T-helper 17 cell (primary cell): ENCODE measurements around the gene DUS3L. TPM values are rescaled to one million over a fixed set of nuclear protein-coding genes. Genes with fewer than 3 reads are reported as not detected.
A peak's percentile ranks its signal among the peaks of the same experiment; 100 is the strongest.

Source experiments
- ATAC-seq: fragments of 150-1000 bp; cut with Tn5 transposase; 2 replicates; pipeline ENCODE4 v1.10.0; 2021; ENCODE audit warnings: mild to moderate bottlenecking, moderate library complexity
- DNase-seq, 3 donors: peaks; one replicate each; pipeline versions ENCODE4 v3.0.0 to v3.0.0-alpha.2; 2020 to 2021
- H3K9me3 ChIP-seq: one replicate; pipeline ENCODE4 v1.7.0; 2013; ENCODE audit warnings: low read length, mild to moderate bottlenecking; ENCODE audit not compliant: control insufficient read depth, poor library complexity, severe bottlenecking
- H3K27ac Mint-ChIP-seq: one replicate; pipeline ENCODE4 v1.8.0; 2022; ENCODE audit warnings: mild to moderate bottlenecking, moderate library complexity, mixed read lengths
- H3K27me3 Mint-ChIP-seq: one replicate; pipeline ENCODE4 v1.8.0; 2022; ENCODE audit warnings: mixed read lengths
- H3K36me3 Mint-ChIP-seq: one replicate; pipeline ENCODE4 v1.8.0; 2022; ENCODE audit warnings: low read depth, mixed read lengths
- H3K4me1 Mint-ChIP-seq: one replicate; pipeline ENCODE4 v1.8.0; 2022; ENCODE audit warnings: mild to moderate bottlenecking, mixed read lengths
- H3K4me3 Mint-ChIP-seq: one replicate; pipeline ENCODE4 v1.8.0; 2022; ENCODE audit warnings: mild to moderate bottlenecking, moderate library complexity, mixed read lengths
- total RNA-seq, 4 donors: library from RNA in 2 of 4; stranded (reverse) in 2 of 4; gene quantifications; one replicate each; pipeline ENCODE4 v1.2.3 and lab custom pipeline; 2022 to 2026

The DUS3L gene
- total RNA-seq = 100 to 1,000 TPM; 128 to 131 TPM
- total RNA-seq (lab: John Stamatoyannopoulos, UW) = 33.7 to 41.4 reads per million in 2 donors

GRCh38 chr19:5790559-5791520 lies at the start of gene DUS3L:
DUS3L (minus strand) TSS chr19:5791163; CDS start chr19:5791141, 22 bp downstream.
- Mint-ChIP-seq H3K4me3 (peak within 1 kb of the TSS; percentile 93), H3K27me3 (no peaks in the 10 kb centered on the region), H3K27ac (peak within 1 kb of the TSS; percentile 95), H3K36me3 (peaks cover 11% of the 10 kb centered on the region), H3K4me1 (peaks cover 10% of the 10 kb centered on the region)
- H3K9me3 ChIP-seq = no peaks in the 10 kb centered on the region
- peak; percentile 88 to 93 (median 89) for DNase-seq
- peak; percentile 95 for ATAC-seq

GRCh38 chr19:5839065-5840017 lies 48.4 kb upstream of the DUS3L start, which contains the start of gene FUT6:
FUT6 (minus strand) TSS chr19:5839702; CDS start chr19:5832567, 7,135 bp downstream.
- no peak within 1 kb of the TSS for H3K27ac Mint-ChIP-seq
- ATAC-seq (no peak), DNase-seq (no peak)
- peaks cover 7% of the 10 kb centered on the region for H3K27me3 Mint-ChIP-seq
- H3K4me3 Mint-ChIP-seq = no peak within 1 kb of the TSS
- no peaks in the 10 kb centered on the region for H3K9me3 ChIP-seq
- no peaks in the 10 kb centered on the region for H3K36me3 Mint-ChIP-seq
- H3K4me1 Mint-ChIP-seq = peaks cover 3% of the 10 kb centered on the region

- Mint-ChIP-seq H3K36me3 (no peaks in the 10 kb centered on the region), H3K27me3 (peaks cover 7% of the 10 kb centered on the region), H3K4me3 (no peak overlapping the region), H3K27ac (no peak overlapping the region), H3K4me1 (peaks cover 3% of the 10 kb centered on the region)
- DNase-seq (no peak), ATAC-seq (no peak)
- H3K9me3 ChIP-seq = no peaks in the 10 kb centered on the region
These were observed 47.5 kb upstream of the DUS3L start for GRCh38 chr19:5838353-5839064.

- DNase-seq (no peak), ATAC-seq (no peak)
- Mint-ChIP-seq H3K27me3 (peaks cover 7% of the 10 kb centered on the region), H3K27ac (no peak overlapping the region), H3K4me3 (no peak overlapping the region), H3K4me1 (peaks cover 3% of the 10 kb centered on the region), H3K36me3 (no peaks in the 10 kb centered on the region)
- no peaks in the 10 kb centered on the region for H3K9me3 ChIP-seq
These were observed 46.9 kb upstream of the DUS3L start for GRCh38 chr19:5837761-5838352.

- DNase-seq = no peak
- H3K4me1 Mint-ChIP-seq = peaks cover 2% of the 10 kb centered on the region
- peaks cover 2% of the 10 kb centered on the region for H3K36me3 Mint-ChIP-seq
- H3K27me3 Mint-ChIP-seq = peaks cover 8% of the 10 kb centered on the region
- no peaks in the 10 kb centered on the region for H3K9me3 ChIP-seq
- H3K4me3 Mint-ChIP-seq = no peak overlapping the region
- H3K27ac Mint-ChIP-seq = no peak overlapping the region
- no peak for ATAC-seq
These were observed 41.7 kb upstream of the DUS3L start for GRCh38 chr19:5832527-5833216.

- ATAC-seq (no peak), DNase-seq (no peak)
- no peaks in the 10 kb centered on the region for H3K9me3 ChIP-seq
- no peak overlapping the region for H3K4me3 Mint-ChIP-seq
- peaks cover 5% of the 10 kb centered on the region for H3K4me1 Mint-ChIP-seq
- peaks cover 4% of the 10 kb centered on the region for H3K36me3 Mint-ChIP-seq
- peaks cover 8% of the 10 kb centered on the region for H3K27me3 Mint-ChIP-seq
- no peak overlapping the region for H3K27ac Mint-ChIP-seq
These were observed 41.1 kb upstream of the DUS3L start for GRCh38 chr19:5832061-5832460.

GRCh38 chr19:5831159-5831558 lies 40.2 kb upstream of the DUS3L start:
- ATAC-seq (no peak), DNase-seq (no peak)
- H3K9me3 ChIP-seq = no peaks in the 10 kb centered on the region
- H3K27me3 Mint-ChIP-seq = peaks cover 8% of the 10 kb centered on the region
- H3K4me1 Mint-ChIP-seq = peaks cover 6% of the 10 kb centered on the region
- H3K36me3 Mint-ChIP-seq = peaks cover 4% of the 10 kb centered on the region
- no peak overlapping the region for H3K4me3 Mint-ChIP-seq
- H3K27ac Mint-ChIP-seq = no peak overlapping the region

GRCh38 chr19:5829567-5830310 lies 38.8 kb upstream of the DUS3L start:
- DNase-seq (no peak), ATAC-seq (no peak)
- H3K9me3 ChIP-seq = no peaks in the 10 kb centered on the region
- peaks cover 4% of the 10 kb centered on the region for H3K36me3 Mint-ChIP-seq
- peaks cover 8% of the 10 kb centered on the region for H3K27me3 Mint-ChIP-seq
- H3K27ac Mint-ChIP-seq = peak overlapping the region; percentile 60
- H3K4me3 Mint-ChIP-seq = no peak overlapping the region
- H3K4me1 Mint-ChIP-seq = peaks cover 6% of the 10 kb centered on the region

- Mint-ChIP-seq H3K4me1 (peaks cover 6% of the 10 kb centered on the region), H3K4me3 (peak overlapping the region; percentile 89), H3K27ac (peak overlapping the region; percentile 77), H3K27me3 (peaks cover 8% of the 10 kb centered on the region), H3K36me3 (peaks cover 4% of the 10 kb centered on the region)
- no peaks in the 10 kb centered on the region for H3K9me3 ChIP-seq
- ATAC-seq (no peak), DNase-seq (no peak)
These were observed 38.0 kb upstream of the DUS3L start for GRCh38 chr19:5828661-5829566.

- peak; percentile 86 for ATAC-seq
- H3K36me3 Mint-ChIP-seq = peaks cover 4% of the 10 kb centered on the region
- peak; percentile 83 to 92 (median 91) for DNase-seq
- H3K9me3 ChIP-seq = no peaks in the 10 kb centered on the region
- H3K4me3 Mint-ChIP-seq = peak overlapping the region; percentile 89
- peak overlapping the region; percentile 77 for H3K27ac Mint-ChIP-seq
- peaks cover 8% of the 10 kb centered on the region for H3K27me3 Mint-ChIP-seq
- peaks cover 6% of the 10 kb centered on the region for H3K4me1 Mint-ChIP-seq
These were observed 37.1 kb upstream of the DUS3L start for GRCh38 chr19:5827891-5828660.
